GM23338 (cell line): ENCODE data around the gene MAPK4. TPM values are rescaled to one million over a fixed set of nuclear protein-coding genes. Genes with fewer than 3 reads are reported as not detected.

Experiments used
- ATAC-seq: fragments of 200-7000 bp; cut with Tn5 transposase; 3 replicates; pipeline ENCODE4 v1.9.1; 2020
- DNase-seq: peaks from one replicate; pipeline ENCODE4 v3.0.0-alpha.2; 2015; ENCODE audit warnings: low spot score
- H2AFZ ChIP-seq: fragments of 200-600 bp; sonication (generic); 2 replicates; pipeline ENCODE4 v1.8.0; 2016; ENCODE audit warnings: antibody characterized with exemption, mild to moderate bottlenecking, moderate library complexity
- H3F3A ChIP-seq: fragments of 200-600 bp; sonication (generic); replicated peaks from 2 replicates; pipeline ENCODE4 v1.8.0; 2017; ENCODE audit warnings: antibody characterized with exemption, mixed run types, low read depth
- H3K27ac ChIP-seq: fragments of 200-600 bp; sonication (generic); 2 replicates; pipeline ENCODE4 v1.6.1; 2016; ENCODE audit warnings: low read depth
- H3K27me3 ChIP-seq: fragments of 200-600 bp; sonication (generic); 2 replicates; pipeline ENCODE4 v1.8.0; 2016; ENCODE audit warnings: mild to moderate bottlenecking, mixed run types, moderate library complexity; ENCODE audit not compliant: insufficient read depth
- H3K36me3 ChIP-seq: fragments of 200-600 bp; sonication (generic); 2 replicates; pipeline ENCODE4 v1.8.0; 2016; ENCODE audit warnings: mild to moderate bottlenecking; ENCODE audit not compliant: insufficient read depth
- H3K4me1 ChIP-seq: fragments of 200-600 bp; sonication (generic); 2 replicates; pipeline ENCODE4 v1.8.0; 2016; ENCODE audit warnings: mild to moderate bottlenecking, moderate library complexity; ENCODE audit not compliant: insufficient read depth
- H3K4me2 ChIP-seq: fragments of 200-600 bp; sonication (generic); 2 replicates; pipeline ENCODE4 v1.7.1; 2017; ENCODE audit warnings: mixed run types
- H3K4me3 ChIP-seq: fragments of 200-600 bp; sonication (generic); 2 replicates; pipeline ENCODE4 v1.6.1; 2016; ENCODE audit warnings: mixed run types
- H3K79me2 ChIP-seq: fragments of 200-600 bp; sonication (generic); replicated peaks from 2 replicates; pipeline ENCODE4 v1.8.0; 2017; ENCODE audit warnings: mild to moderate bottlenecking; ENCODE audit not compliant: insufficient read depth
- H3K9me2 ChIP-seq: fragments of 200-600 bp; sonication (generic); 2 replicates; pipeline ENCODE4 v1.8.0; 2017; ENCODE audit not compliant: insufficient read depth
- H4K20me1 ChIP-seq: fragments of 200-600 bp; sonication (generic); replicated peaks from 2 replicates; pipeline ENCODE4 v1.8.0; 2017; ENCODE audit warnings: mild to moderate bottlenecking; ENCODE audit not compliant: insufficient read depth
- H3K27ac Mint-ChIP-seq: 2 replicates; pipeline ENCODE4 v1.8.0; 2020; ENCODE audit warnings: inconsistent platforms, mild to moderate bottlenecking, moderate library complexity, mixed read lengths
- H3K27me3 Mint-ChIP-seq: 3 replicates; pipeline ENCODE4 v1.8.0; 2022; ENCODE audit warnings: low read depth, mild to moderate bottlenecking, moderate library complexity, mixed read lengths, inconsistent platforms; ENCODE audit not compliant: insufficient read depth, poor library complexity
- H3K36me3 Mint-ChIP-seq: 3 replicates; pipeline ENCODE4 v1.8.0; 2021; ENCODE audit warnings: low read depth, mild to moderate bottlenecking, inconsistent platforms, moderate library complexity, mixed read lengths
- H3K4me1 Mint-ChIP-seq: 3 replicates; pipeline ENCODE4 v1.8.0; 2020; ENCODE audit warnings: mild to moderate bottlenecking, inconsistent platforms, mixed read lengths
- H3K4me3 Mint-ChIP-seq: 3 replicates; pipeline ENCODE4 v1.8.0; 2021; ENCODE audit warnings: moderate library complexity, mild to moderate bottlenecking, inconsistent platforms, mixed read lengths
- H3K9me3 Mint-ChIP-seq: 3 replicates; pipeline ENCODE4 v1.8.0; 2020; ENCODE audit warnings: moderate library complexity, mild to moderate bottlenecking, inconsistent platforms, mixed read lengths
- CREB1 ChIP-seq: fragments of 250-450 bp; sonication (Bioruptor Pico); IDR thresholded peaks from 2 replicates; pipeline ENCODE4 v1.5.0; 2020; ENCODE audit warnings: low read depth, mild to moderate bottlenecking, moderate library complexity
- CTCF ChIP-seq, 2 experiments: fragments of 200-600 bp in 1 of 2; sonication (generic) in 1 of 2; conservative IDR thresholded peaks; 2 replicates each; pipeline versions ENCODE4 v1.5.1 to v1.6.1; 2016 to 2017; ENCODE audit warnings: antibody characterized with exemption in 2 of 2, low read depth in 2 of 2, mild to moderate bottlenecking in 2 of 2, moderate library complexity in 1 of 2
- ETS1 ChIP-seq: IDR thresholded peaks from 2 replicates; pipeline ENCODE4 v1.6.1; 2016; ENCODE audit warnings: antibody characterized with exemption
- EZH2 ChIP-seq: fragments of 200-600 bp; sonication (generic); IDR thresholded peaks from one replicate; pipeline ENCODE4 v1.8.0; 2017; ENCODE audit warnings: antibody characterized with exemption, mild to moderate bottlenecking, low read depth; ENCODE audit not compliant: unreplicated experiment
- EZH2phosphoT487 ChIP-seq: fragments of 200-600 bp; sonication (generic); IDR thresholded peaks from one replicate; pipeline ENCODE4 v1.8.1; 2018; ENCODE audit warnings: antibody characterized with exemption; ENCODE audit not compliant: unreplicated experiment
- JUNB ChIP-seq: IDR thresholded peaks from one replicate; pipeline ENCODE4 v1.6.1; 2016; ENCODE audit warnings: antibody characterized with exemption; ENCODE audit not compliant: unreplicated experiment
- NANOG ChIP-seq: IDR thresholded peaks from 2 replicates; pipeline ENCODE4 v1.6.1; 2016; ENCODE audit warnings: antibody characterized with exemption, borderline replicate concordance
- POLR2AphosphoS5 ChIP-seq: IDR thresholded peaks from 2 replicates; pipeline ENCODE4 v1.6.1; 2016; ENCODE audit warnings: antibody characterized with exemption, low read depth
- REST ChIP-seq: IDR thresholded peaks from one replicate; pipeline ENCODE4 v1.6.1; 2018; ENCODE audit warnings: antibody characterized with exemption; ENCODE audit not compliant: unreplicated experiment
- STAT1 ChIP-seq: IDR thresholded peaks from one replicate; pipeline ENCODE4 v1.6.1; 2016; ENCODE audit warnings: antibody characterized with exemption; ENCODE audit not compliant: unreplicated experiment
- ZNF114 ChIP-seq: fragments of 250-450 bp; sonication (Bioruptor Pico); IDR thresholded peaks from 2 replicates; pipeline ENCODE4 v1.5.0; 2020; ENCODE audit warnings: mild to moderate bottlenecking, moderate library complexity
- ZNF331 ChIP-seq: fragments of 250-450 bp; sonication (Bioruptor Pico); IDR thresholded peaks from 2 replicates; pipeline ENCODE4 v1.5.0; 2020; ENCODE audit warnings: low read depth, mild to moderate bottlenecking, moderate library complexity
- ZNF462 ChIP-seq: fragments of 250-450 bp; sonication (Bioruptor Pico); IDR thresholded peaks from 2 replicates; pipeline ENCODE4 v1.5.0; 2020; ENCODE audit warnings: mild to moderate bottlenecking, moderate library complexity
- polyA plus RNA-seq: library from polyadenylated mRNA; unstranded; fragments of >200 nt; fragmentation: Nextera tagmentation; extraction: Ambion mirVana; gene quantifications from 2 replicates; pipeline ENCODE4 v1.2.1, GENCODE V29; 2016
- total RNA-seq: library from RNA; depleted of rRNA; stranded (reverse); fragments of >200 nt; shearing (Covaris generic); gene quantifications from 2 replicates; pipeline ENCODE4 v1.2.3, GENCODE V29; 2014

Gene MAPK4
- total and polyA plus RNA-seq, 2 experiments from 2014 or later = 1.3 to 4.4 TPM

GRCh38 chr18:50594012-50594411 lies 34.1 kb downstream of the MAPK4 start:
- Histone ChIP-seq H3K9me2 (no peaks in the 10 kb centered on the region), H3K4me3 (no peak overlapping the region), H3K36me3 (no peaks in the 10 kb centered on the region), H3K27me3 (no peaks in the 10 kb centered on the region), H3K4me2 (no peak overlapping the region), H3K27ac (no peak overlapping the region), H2AFZ (no peak overlapping the region), H3K79me2 (no peaks in the 10 kb centered on the region), H3F3A (no peaks in the 10 kb centered on the region), H4K20me1 (no peaks in the 10 kb centered on the region), H3K4me1 (no peaks in the 10 kb centered on the region)
- Mint-ChIP-seq H3K36me3 (no peaks in the 10 kb centered on the region), H3K9me3 (peaks cover 4% of the 10 kb centered on the region; the same call in 1 of the 3 replicates), H3K4me1 (no peaks in the 10 kb centered on the region), H3K27me3 (no peaks in the 10 kb centered on the region), H3K27ac (no peak overlapping the region), H3K4me3 (no peak overlapping the region)
- ATAC-seq = no peak
- DNase-seq = no peak
- TF ChIP-seq EZH2phosphoT487 (no peak), ZNF331 (CRISPR knock-in tag) (no peak), STAT1 (no peak), REST (no peak), JUNB (no peak), NANOG (no peak), ZNF114 (CRISPR knock-in tag) (no peak), ZNF462 (CRISPR knock-in tag) (no peak), POLR2AphosphoS5 (no peak), CREB1 (CRISPR knock-in tag) (no peak), CTCF (conservative IDR thresholded peaks at IDR 0.05; ENCODE audit: low read depth in 2 of 2) (no peak), EZH2 (no peak), ETS1 (no peak)
